OCI-LY7 (cell line): ENCODE results near the gene TRHDE.

Experiments
- CTCF ChIP-seq: fragments of 200-600 bp; sonication (generic); conservative IDR thresholded peaks from 2 replicates; pipeline ENCODE4 v1.5.1; 2014; ENCODE audit warnings: mild to moderate bottlenecking, antibody characterized with exemption, low read length, moderate library complexity, mixed read lengths
- EZH2phosphoT487 ChIP-seq: fragments of 200-600 bp; sonication (generic); IDR thresholded peaks from 2 replicates; pipeline ENCODE4 v1.6.1; 2018; ENCODE audit warnings: low read depth, borderline replicate concordance, mild to moderate bottlenecking, mixed run types, antibody characterized with exemption, low read length, moderate library complexity, mixed read lengths

- TF ChIP-seq CTCF (no peak), EZH2phosphoT487 (no peak)
These were observed 219.3 kb downstream of the TRHDE start for GRCh38 chr12:72491426-72491825.
